Skin epidermis (tissue), 12 donors: ENCODE measurements around the gene UGCG.
"Not testable (repeated sequence)": the region's sequence is repeated elsewhere in the genome, so short reads cannot be mapped to it uniquely, and the experiment has no call there.

Source experiments
- H3K27ac ChIP-seq, 21 experiments: fragments of 200-600 bp; sonication (generic) in 11 of 21; one replicate each; pipeline ENCODE4 v1.5.0; 2020; ENCODE audit warnings: mild to moderate bottlenecking in 3 of 21, inconsistent platforms in 2 of 21, moderate library complexity in 2 of 21
- H3K4me3 ChIP-seq, 7 experiments: fragments of 200-600 bp; sonication (generic) in 2 of 7; one replicate each; pipeline ENCODE4 v1.5.0; 2020; ENCODE audit warnings: inconsistent platforms in 2 of 7, mild to moderate bottlenecking in 2 of 7, moderate library complexity in 1 of 7

The UGCG gene

DNA sequence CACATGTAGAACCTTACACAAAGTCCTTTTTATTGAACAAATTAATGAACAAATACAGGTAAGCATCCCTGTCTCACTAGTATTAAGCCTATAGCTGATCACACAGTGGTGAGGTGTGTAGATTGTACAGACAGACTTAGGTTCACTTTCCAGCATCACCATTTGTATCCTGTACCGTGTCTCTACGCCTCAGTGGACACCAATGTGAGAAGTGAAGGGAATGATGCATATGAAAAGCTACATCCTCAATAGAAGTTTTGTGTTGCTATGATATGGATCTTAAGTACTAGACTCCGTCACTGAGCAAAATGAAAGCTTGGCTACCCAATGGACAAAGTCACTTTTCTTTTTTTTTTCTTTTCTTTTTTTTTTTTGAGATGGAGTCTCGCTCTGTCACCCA is 46.6 kb downstream of the UGCG start:
- Histone ChIP-seq H3K4me3 (no peak overlapping the region), H3K27ac (no peak overlapping the region)

DNA sequence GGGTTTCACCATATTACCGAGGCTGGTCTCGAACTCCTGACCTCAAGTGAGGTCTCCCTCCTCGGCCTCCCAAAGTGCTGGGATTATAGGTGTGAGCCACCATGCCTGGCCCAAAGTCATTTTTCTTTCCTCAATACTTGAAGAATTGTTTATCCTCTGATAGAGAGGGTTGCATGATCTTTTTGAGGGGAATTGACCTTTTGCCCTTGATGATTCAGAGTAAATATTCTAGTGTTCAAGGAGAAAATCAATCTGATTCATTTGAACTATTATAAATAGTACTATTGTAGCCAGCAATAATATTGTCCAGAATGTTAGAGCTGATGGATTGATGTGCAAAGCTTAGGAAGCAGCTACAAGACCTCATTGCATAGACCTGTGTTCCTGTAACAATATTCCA is 47.1 kb downstream of the UGCG start:
- H3K27ac ChIP-seq, result no peak overlapping the region
- H3K4me3 ChIP-seq, result no peak overlapping the region

DNA sequence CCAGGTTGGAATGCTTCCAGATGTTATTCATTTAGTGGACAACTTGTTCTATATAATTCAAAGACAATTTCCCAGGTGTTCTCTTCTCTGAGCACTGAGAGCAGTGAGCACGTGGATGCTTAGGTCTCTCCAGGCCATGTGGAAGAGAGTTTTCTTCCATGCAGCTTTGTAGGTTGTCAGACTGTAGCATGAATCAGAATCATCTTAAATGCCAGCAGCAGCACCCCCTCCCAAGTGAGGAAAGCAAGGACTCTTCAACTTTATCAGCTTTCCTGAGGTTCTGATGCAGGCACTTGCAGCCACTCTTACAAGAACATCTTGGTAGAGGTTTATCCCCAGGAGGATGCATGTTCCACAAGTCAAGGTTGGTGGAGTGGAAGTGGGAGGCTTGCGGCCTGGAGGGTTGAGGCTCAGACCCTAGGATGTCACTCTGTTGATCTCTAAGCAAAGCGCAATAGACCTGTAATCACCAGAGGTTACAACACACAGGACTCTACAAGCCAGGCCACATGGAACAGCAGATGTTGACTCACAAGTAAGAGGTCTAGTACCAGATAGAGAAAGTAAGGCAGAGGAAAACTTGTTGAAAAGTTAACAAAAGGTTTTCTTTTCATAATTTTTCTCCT is 47.7 kb downstream of the UGCG start:
- no peak overlapping the region for H3K4me3 ChIP-seq
- peak overlapping the region in 2 of 21 experiments; percentile 26 to 49 for H3K27ac ChIP-seq

DNA sequence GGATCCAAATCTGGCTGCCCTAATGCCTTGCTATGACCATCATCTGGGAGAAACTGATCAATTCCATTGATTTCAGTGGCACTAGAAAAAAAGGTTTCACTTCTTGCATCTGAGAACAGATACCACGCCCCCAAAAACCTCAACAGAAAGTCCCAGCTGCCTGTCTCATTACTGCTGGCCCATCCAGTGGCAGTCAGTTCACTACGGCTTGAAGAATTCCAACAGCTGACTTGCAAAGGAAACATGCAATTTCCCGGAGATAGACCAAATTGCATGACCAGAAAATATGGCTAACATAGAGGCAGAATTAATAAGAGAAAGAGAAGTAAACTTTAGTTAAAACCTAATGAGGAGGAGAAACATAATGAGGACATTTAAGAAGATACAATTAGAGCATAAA is 48.6 kb downstream of the UGCG start:
- Histone ChIP-seq H3K4me3 (no peak overlapping the region), H3K27ac (peak overlapping the region in 2 of 21 experiments; percentile 48 to 53)

DNA sequence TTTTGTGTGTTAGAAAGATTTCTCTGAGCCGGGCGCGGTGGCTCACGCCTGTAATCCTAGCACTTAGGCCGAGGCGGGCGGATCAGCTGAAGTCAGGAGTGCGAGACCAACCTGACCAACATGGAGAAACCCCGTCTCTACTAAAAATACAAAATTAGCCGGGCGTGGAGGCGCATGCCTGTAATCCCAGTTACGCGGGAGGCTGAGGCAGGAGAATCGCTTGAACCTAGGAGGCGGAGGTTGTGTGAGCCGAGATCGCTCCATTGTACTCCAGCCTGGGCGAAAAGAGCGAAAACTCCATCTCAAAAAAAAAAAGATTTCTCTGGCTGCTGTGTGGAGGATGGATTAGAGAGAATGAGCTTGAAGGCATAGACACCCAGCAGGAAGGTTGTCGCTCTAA is 51.5 kb downstream of the UGCG start:
- not testable (repeated sequence) for H3K27ac ChIP-seq, H3K4me3 ChIP-seq

DNA sequence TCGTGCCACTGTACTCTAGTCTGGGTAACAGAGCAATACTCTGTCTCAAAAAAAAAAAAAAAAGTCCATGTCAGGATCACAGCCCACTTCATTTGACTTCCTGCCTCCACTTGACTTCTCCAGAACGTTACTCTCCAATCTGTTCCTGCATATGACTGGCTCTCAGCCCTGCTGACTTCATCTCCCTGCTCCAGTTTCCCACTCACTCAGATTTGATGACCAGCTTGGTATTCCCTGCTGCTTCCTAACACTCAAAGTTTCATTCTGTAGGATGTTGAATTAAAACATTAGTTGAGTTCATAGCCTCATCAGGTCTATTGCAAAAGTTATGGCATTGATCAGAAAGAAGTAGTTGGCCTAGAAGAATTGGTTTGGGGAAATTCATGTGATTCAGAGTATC is 52.3 kb downstream of the UGCG start:
- H3K27ac ChIP-seq, result no peak overlapping the region

DNA sequence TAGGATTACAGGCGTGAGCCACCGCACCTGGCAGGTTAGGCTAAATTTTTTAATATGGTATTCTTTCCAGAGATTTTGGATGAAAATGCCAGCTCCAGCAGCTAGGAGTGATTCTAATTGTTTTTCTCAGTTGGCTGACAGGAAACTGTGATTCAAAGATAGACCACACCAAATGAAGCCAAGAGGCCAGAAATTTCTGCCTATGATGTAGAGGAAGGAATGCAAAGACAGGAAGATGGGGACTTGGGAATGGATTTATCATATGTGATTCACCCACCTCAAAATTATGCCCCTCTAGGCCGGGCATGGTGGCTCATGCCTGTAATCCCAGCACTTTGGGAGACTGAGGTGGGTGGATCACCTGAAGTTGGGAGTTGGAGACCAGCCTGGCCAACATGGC is 53.3 kb downstream of the UGCG start:
- Histone ChIP-seq H3K27ac (no peak overlapping the region), H3K4me3 (no peak overlapping the region)

More for the DNA sequence above, 52.3 kb downstream of the UGCG start:
- H3K4me3 ChIP-seq, result no peak overlapping the region

DNA sequence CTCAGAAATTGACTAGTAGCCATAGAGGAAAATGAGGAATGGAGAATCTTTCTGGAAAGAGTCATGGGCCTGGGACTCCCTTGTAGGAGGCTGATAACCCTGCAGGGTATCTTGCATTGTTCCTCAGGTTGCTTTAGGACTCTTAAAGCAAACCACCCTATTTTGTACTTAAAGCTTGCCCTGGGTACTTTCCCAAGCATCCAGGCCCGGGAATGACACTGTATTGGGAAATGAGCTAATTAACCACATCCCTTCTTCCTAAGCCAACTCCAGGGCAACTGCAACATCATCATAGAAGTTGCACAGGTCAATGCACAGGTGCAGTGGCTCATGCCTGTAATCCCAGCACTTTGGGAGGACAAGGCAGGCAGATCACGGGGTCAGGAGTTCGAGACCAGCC is 55.9 kb downstream of the UGCG start:
- Histone ChIP-seq H3K4me3 (no peak overlapping the region), H3K27ac (no peak overlapping the region)

DNA sequence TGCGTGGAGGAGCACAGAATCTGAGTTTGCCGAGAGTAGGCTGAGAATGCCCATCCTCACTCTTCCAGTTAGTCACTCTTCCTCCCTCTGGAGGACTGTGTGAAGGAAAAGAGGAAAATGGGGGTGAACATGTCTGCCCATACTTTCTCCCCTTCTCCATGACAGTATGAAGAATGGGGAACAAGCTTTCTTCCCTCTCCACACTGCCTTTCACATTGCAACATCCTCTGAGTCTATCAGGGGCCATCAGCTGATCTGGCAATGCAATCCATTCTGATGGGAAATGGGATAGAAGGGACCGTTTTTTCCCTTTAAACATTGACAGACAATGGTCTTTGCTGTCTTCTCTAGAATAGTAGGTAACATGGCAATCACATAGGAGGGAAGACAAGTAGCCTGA is 56.8 kb downstream of the UGCG start:
- Histone ChIP-seq H3K27ac (peak overlapping the region in 1 of 21 experiments; percentile 14), H3K4me3 (no peak overlapping the region)

DNA sequence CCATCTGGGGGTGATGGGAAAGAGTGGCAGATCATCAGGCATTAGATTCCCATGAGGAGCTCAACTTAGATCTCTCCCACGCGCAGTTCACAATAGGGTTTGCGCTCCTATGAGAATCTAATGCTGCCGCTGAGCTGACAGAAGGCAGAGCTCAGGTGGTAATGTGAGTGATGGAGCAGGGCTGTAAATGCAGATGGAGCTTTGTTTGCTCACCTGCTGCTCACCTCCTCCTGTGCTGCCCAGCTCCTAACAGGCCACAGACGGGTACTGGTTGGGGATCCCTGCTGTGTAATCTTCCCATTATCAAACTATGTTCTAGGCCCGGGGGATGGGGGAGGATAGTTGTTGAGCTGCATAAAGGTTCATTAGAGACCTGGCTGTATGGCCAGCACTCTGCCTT is 58.4 kb downstream of the UGCG start:
- H3K27ac ChIP-seq, result no peak overlapping the region
- H3K4me3 ChIP-seq, result no peak overlapping the region

DNA sequence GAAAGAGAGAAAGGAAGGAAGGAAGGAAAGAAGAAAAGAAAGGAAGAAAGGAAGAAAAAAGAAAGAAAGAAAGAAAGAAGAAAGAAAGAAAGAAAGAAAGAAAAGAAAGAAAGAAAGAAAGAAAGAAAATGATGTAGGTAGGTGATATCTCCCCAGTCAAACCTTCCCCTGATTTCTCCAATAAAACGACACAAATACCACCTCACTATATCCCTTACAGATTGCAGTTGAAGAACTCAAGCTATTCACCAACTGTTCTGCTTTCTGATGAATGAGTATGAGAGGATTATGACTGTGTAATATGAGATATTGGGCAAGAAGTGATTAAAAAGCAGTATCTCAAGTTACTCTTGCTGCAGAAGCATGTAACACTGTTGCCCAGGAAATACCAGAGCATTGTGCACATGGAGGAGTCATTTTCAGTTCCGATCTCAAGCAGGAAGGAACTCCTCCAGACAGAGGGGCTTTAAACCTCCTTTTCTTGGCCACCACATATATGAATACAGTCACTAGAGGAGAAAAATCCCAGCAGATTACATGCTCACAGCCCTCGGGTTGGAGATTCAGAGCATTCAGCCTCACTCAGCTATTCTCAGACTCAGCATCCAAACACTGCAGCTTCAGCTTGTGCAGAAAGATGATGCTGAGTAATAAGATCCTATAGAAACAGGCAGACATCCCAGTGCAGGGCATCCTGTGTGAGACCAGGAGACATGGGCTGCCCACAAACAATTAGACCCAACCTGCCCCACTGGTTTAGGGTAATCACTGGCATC is 61.4 kb downstream of the UGCG start:
- H3K27ac ChIP-seq, result peak overlapping the region in 19 of 21 experiments; percentile 30 to 82 (median 65)
- H3K4me3 ChIP-seq, result no peak overlapping the region

DNA sequence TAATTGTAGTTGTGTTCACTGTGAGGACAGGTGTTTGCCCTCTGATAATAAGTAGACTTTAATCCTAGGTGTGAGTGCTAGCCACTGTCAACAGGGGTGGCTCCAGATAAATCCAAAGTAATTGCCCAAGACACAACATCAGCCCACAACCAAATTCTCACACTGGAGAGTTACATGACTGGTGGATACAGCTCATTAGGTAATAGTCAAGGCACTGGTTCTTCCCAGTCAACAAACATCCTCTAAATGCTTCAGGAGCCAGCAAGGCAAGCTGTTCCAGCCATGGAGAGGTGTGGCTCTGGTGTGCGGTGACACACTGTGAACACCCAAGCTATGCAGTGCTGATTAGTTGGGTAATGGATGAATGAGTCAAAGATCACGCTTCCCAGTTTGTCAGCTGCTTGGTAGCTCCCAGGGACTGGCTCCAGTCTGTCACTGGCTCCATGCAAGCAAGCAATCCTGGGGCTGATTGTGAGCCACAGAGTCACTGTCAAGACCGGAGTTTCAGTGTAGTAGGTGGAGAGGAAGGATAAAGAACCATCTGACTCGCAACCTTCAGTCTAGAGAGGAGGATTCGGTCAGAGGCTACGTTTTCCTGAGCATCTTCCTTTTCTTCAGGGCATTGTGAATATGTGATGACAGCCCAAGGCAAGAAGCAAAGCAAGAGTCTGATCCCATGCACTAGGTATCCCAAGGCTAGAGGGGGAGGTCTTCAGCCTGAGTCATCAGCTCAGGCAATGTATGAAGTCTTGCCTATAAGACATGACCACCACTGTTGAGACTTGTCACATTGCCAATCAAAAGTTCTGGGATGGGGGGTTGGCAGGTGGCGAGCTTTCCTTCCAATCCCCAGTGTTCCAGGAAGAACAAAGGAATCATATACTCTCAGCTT is 63.1 kb downstream of the UGCG start:
- no peak overlapping the region for H3K4me3 ChIP-seq
- H3K27ac ChIP-seq, result peak overlapping the region in 17 of 21 experiments; percentile 11 to 82 (median 65)

DNA sequence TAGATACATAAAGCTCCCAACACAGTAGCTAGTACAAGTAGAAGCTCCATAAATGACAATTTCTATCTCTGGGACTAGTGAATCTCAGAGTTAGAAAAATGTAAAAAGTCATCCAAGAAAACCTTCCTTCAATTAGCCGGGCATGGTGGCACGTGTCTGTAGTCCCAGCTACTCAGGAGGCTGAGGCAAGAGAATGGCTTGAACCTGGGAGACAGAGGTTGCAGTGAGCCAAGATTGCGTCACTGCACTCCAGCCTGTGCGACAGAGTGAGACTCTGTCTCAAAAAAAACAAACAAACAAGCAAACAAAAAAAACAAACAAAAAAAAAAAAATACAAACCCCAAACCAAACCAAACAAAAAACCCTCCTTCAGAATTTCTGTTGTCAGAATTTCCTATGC is 63.9 kb downstream of the UGCG start:
- peak overlapping the region in 12 of 21 experiments; percentile 5 to 76 (median 48) for H3K27ac ChIP-seq
- not testable (repeated sequence) for H3K4me3 ChIP-seq

DNA sequence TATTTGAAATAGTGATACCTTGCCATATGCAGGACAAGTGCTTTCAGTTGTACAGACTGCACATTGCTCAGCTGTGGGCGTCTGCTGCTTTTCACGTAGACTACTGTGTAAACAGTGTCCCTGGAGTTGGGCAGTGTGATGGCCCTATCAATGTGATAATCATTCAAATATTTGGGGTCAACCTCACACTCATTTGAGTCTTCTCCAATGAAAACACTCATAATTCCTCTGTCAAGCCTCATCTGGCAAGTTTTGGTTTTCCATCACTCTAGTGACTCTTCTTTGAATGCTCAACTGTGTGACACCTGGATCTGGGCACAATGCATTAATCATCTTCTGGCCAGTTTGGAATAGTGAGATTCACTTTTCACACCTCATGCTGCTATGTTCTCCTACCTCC is 64.4 kb downstream of the UGCG start:
- peak overlapping the region in 1 of 21 experiments; percentile 18 for H3K27ac ChIP-seq
- H3K4me3 ChIP-seq, result no peak overlapping the region

DNA sequence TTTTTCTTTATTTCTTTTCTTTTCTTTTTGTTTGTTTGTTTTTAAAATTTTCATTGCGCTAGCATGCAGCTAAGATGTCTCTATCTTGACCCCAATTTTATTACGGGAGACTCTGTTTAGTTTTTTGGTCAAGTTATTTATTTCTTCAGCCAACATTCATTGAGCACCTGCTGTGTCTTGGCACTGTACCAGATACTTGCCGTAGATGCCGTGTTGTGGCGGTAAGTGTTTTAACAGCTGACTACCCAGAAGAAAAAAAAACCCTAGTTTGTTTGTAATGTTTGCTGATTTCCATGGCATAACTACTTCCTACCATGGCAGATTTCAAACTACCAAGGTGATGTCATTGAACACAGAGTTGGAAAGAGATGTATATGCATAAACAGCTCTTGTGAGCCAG is 65.0 kb downstream of the UGCG start:
- no peak overlapping the region for H3K27ac ChIP-seq
- H3K4me3 ChIP-seq, result no peak overlapping the region

DNA sequence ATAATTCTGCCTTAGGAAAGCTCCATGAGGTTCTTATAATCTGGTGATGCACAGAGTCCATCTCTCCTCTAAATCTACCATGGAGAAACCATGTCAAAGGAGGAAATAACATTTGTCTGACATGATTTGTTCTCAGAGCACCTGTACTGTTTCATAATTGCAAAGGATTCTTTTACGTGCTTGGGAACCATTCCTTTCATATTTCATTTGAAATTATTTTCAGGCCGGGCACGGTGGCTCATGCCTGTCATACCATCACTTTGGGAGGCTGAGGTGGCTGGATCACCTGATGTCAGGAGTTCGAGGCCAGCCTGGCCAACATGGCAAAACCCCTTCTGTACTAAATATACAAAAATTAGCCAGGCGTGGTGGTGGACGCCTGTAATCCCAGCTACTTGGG is 65.4 kb downstream of the UGCG start:
- no peak overlapping the region for H3K27ac ChIP-seq
- no peak overlapping the region for H3K4me3 ChIP-seq

DNA sequence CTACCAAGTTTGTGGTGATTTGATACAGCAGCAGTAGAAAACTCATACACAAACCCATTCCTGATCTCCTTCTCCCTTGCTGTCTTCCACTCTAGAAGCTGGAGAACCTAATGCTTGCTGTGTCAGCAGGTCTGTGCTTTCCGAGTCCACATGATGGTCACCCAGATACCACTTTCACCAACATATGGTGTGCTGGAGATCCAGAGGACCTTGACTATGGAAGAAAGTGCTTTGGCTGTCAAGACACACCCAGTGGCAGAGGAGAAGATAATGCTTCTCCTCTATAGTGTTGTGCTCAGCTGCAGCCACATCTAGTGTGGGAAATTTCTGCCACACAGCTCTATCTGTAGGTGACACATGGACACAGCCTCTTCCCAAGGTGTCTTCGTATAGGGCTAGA is 67.4 kb downstream of the UGCG start:
- no peak overlapping the region for H3K27ac ChIP-seq
- H3K4me3 ChIP-seq, result no peak overlapping the region

DNA sequence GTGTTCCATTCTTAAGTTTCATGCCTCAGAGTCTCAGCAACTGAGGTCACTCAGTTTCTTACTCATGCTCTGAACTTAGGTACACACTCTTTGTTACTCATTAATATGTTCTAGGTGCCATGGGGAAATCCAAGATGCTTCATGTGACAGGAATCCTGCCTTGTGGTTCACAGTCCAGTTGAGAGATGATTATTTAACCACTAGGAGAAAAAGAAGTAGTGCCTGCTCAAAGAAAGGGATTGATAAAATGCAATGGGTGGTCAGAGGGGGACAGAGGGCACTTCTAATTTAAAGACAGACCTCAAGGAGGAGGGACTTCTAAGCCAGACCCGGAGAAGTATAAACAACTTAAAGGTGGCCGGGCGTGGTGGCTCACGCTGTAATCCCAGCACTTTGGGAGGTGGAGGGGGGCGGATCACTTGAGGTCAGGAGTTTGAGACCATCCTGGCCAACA is 69.0 kb downstream of the UGCG start:
- Histone ChIP-seq H3K4me3 (no peak overlapping the region), H3K27ac (peak overlapping the region in 2 of 21 experiments; percentile 21 to 23)

DNA sequence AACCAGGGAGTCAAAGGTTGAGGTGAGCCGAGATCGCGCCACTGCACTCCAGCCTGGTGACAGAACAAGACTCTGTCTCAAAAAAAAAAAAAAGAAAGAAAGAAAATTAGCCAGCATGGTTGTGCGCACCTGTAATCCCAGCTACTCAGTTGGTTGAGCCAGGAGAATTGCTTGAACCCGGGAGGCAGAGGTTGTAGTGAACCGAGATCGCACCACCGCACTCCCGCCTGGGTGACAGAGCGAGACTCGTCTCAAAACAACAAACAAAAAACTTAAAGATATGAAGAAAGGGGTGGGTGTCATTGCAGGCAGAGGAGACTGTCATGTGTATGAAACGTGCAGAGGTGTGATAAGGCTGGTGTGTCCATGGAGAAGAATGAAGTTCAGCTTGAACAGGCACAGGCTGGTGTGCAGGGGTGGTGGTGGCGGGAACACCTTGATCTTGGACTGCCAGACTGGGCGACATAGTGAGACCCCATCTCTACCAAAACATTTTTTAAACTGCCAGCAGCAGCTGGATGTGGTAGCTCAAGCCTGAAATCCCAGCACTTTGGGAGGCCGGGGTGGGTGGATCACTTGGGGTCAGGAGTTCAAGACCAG is 69.6 kb downstream of the UGCG start:
- H3K27ac ChIP-seq, result peak overlapping the region in 1 of 21 experiments; percentile 21

DNA sequence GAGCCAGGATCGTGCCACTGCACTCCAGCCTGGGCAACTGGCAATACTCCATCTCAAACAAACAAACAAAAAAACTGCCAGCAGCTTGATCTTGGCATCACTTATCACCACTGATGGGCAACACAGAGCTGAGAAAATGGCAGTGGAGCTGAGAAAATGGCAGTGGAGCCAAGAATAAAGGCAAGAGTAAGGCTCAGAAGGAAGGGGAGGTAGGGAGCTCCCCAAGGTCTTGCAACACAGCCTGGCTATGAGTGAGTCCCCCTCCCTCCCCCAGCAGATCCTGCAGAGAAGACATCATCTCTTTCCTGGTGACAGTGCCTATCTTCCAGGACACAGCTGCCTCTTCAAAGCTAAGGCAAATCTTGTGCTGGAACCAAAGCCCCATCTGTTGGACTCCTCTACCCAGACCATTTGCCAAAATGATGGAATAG is 70.3 kb downstream of the UGCG start:
- H3K4me3 ChIP-seq, result no peak overlapping the region
- H3K27ac ChIP-seq, result peak overlapping the region in 1 of 21 experiments; percentile 19

More for the DNA sequence above, 69.6 kb downstream of the UGCG start:
- H3K4me3 ChIP-seq, result no peak overlapping the region
